ENCODE results near the gene BBIP1.

GRCh38 chr10:110864662-110865140 lies 54.3 kb downstream of the BBIP1 start:
- TF ChIP-seq CTCF (IDR thresholded peaks at IDR 0.05): no peak
- no peak for TF ChIP-seq POLR2A (IDR thresholded peaks at IDR 0.05)

Measured in right lobe of liver (tissue), 4 donors.